Ovary (tissue), 3 donors: ENCODE data around the gene FANK1.
"Not testable (repeated sequence)": the region's sequence is repeated elsewhere in the genome, so short reads cannot be mapped to it uniquely, and the experiment has no call there.

Source experiments
- CTCF ChIP-seq, 3 donors: fragments of 450-650 bp in 2 of 3; fragments of 200-600 bp in 1 of 3; IDR thresholded peaks; one replicate each; pipeline versions ENCODE4 v1.5.1 to v1.8.0; 2016 to 2022; ENCODE audit warnings: antibody characterized with exemption in 3 of 3, mild to moderate bottlenecking in 1 of 3
- EP300 ChIP-seq: sonication (generic); formaldehyde crosslinking; IDR thresholded peaks from one replicate; pipeline ENCODE4 v1.6.1; 2017; ENCODE audit warnings: antibody characterized with exemption
- POLR2A ChIP-seq: fragments of 450-650 bp; IDR thresholded peaks from one replicate; pipeline ENCODE4 v1.6.1; 2017; ENCODE audit warnings: antibody characterized with exemption, mild to moderate bottlenecking, moderate library complexity
- donor health status: DM: no; HTN: no; CAD: no.

GRCh38 chr10:125907598-125907997 lies 11.2 kb downstream of the FANK1 start:
- TF ChIP-seq CTCF (IDR thresholded peaks at IDR 0.05); EP300; POLR2A: not testable (repeated sequence)
